ENCODE measurements around the gene PHKG2.

- no peak for TF ChIP-seq CTCF (IDR thresholded peaks at IDR 0.05)
- no peak for TF ChIP-seq ZFX (IDR thresholded peaks at IDR 0.05; ENCODE audit: borderline replicate concordance)
Observed at GRCh38 chr16:30779596-30779995, 31.4 kb downstream of the PHKG2 start.

Data from 22Rv1 (cell line).